IPS-NIHi7 (cell line): ENCODE data around the gene VPS11.
"Not testable (repeated sequence)": the region's sequence is repeated elsewhere in the genome, so short reads cannot be mapped to it uniquely, and the experiment has no call there.

Experiments used
- DNase-seq: peaks from one replicate; pipeline ENCODE4 v3.0.0; 2012; ENCODE audit warnings: mixed read lengths; ENCODE audit errors: extremely low spot score

Gene VPS11

GRCh38 chr11:119103161-119103664, 35.6 kb downstream of the VPS11 start:
- DNase-seq = not testable (repeated sequence)

- no peak for DNase-seq
These were observed 36.2 kb downstream of the VPS11 start for GRCh38 chr11:119103793-119104192.

GRCh38 chr11:119106564-119107537, 39.2 kb downstream of the VPS11 start, which contains the start of gene C2CD2L:
Gene C2CD2L, plus strand, starts transcription at chr11:119107344. Its CDS starts 398 bp downstream, at chr11:119107742.
- peak; percentile 93 for DNase-seq

- peak; percentile 19 for DNase-seq
These were observed 40.0 kb downstream of the VPS11 start for GRCh38 chr11:119107538-119108145.

- peak; percentile 32 for DNase-seq
These were observed 40.7 kb downstream of the VPS11 start for GRCh38 chr11:119108146-119108856.

GRCh38 chr11:119108857-119109221, 41.2 kb downstream of the VPS11 start:
- no peak for DNase-seq

GRCh38 chr11:119109843-119110242, 42.2 kb downstream of the VPS11 start:
- no peak for DNase-seq

GRCh38 chr11:119110439-119110838, 42.8 kb downstream of the VPS11 start:
- no peak for DNase-seq

GRCh38 chr11:119111361-119111925, 43.8 kb downstream of the VPS11 start:
- no peak for DNase-seq

GRCh38 chr11:119112314-119113020, 44.8 kb downstream of the VPS11 start:
- no peak for DNase-seq

GRCh38 chr11:119113716-119114115, 46.1 kb downstream of the VPS11 start:
- DNase-seq = no peak

GRCh38 chr11:119114351-119114750, 46.7 kb downstream of the VPS11 start:
- DNase-seq = no peak

GRCh38 chr11:119115484-119116234, 48.0 kb downstream of the VPS11 start:
- no peak for DNase-seq

GRCh38 chr11:119116235-119116594, 48.6 kb downstream of the VPS11 start:
- DNase-seq = no peak

GRCh38 chr11:119116601-119117000, 49.0 kb downstream of the VPS11 start:
- DNase-seq = no peak

GRCh38 chr11:119117004-119117706, 49.5 kb downstream of the VPS11 start:
- no peak for DNase-seq

- DNase-seq = no peak
These were observed 50.6 kb downstream of the VPS11 start for GRCh38 chr11:119118227-119118626.

- DNase-seq = no peak
These were observed 51.3 kb downstream of the VPS11 start for GRCh38 chr11:119118946-119119345.

GRCh38 chr11:119120639-119121007, 53.0 kb downstream of the VPS11 start:
- no peak for DNase-seq
